Right cardiac atrium (tissue), 5 donors: Measurements from ENCODE around the gene ELOVL6. TPM values are rescaled to one million over a fixed set of nuclear protein-coding genes. Genes with fewer than 3 reads are reported as not detected.

Experiments
- ATAC-seq, 2 donors: fragments of 200-7000 bp; cut with Tn5 transposase; one replicate each; pipeline versions ENCODE4 v1.8.0 to v1.9.1; 2020; ENCODE audit warnings: moderate library complexity in 2 of 2, mild to moderate bottlenecking in 1 of 2
- DNase-seq, 3 donors: peaks; one replicate each; pipeline ENCODE4 v3.0.0-alpha.2; 2020
- H3K27ac ChIP-seq: one replicate; pipeline ENCODE4 v1.5.1; 2013; ENCODE audit warnings: mild to moderate bottlenecking, low read length, control low read depth, moderate library complexity
- H3K27me3 ChIP-seq: one replicate; pipeline ENCODE4 v1.6.1; 2013; ENCODE audit not compliant: control insufficient read depth, insufficient read depth
- H3K4me1 ChIP-seq: one replicate; pipeline ENCODE4 v1.6.1; 2013; ENCODE audit warnings: low read length; ENCODE audit not compliant: control insufficient read depth, insufficient read depth
- H3K4me3 ChIP-seq: one replicate; pipeline ENCODE4 v1.5.1; 2013; ENCODE audit warnings: low read length, control low read depth
- H3K9me3 ChIP-seq: one replicate; pipeline ENCODE4 v1.6.1; 2013; ENCODE audit warnings: low read length; ENCODE audit not compliant: control insufficient read depth
- WGBS: extraction: QIAGEN DNeasy Blood & Tissue Kit; methylation state at CpG from one replicate; pipeline ENCODE4 v1.1.7; 2013; 5-methylcytosine and 5-hydroxymethylcytosine counted together
- intact Hi-C, 4 donors: fragments of 100-400 bp; cut with DNase I; formaldehyde crosslinking; loops; one replicate each; pipeline versions ENCODE4 v1.11.0 to v1.14.0; 2022 to 2023
- polyA plus RNA-seq: library from polyadenylated mRNA; stranded (reverse); fragments of 200-250 nt; gene quantifications from one replicate; pipeline ENCODE4 v1.2.3, GENCODE V29; 2013
- total RNA-seq, 4 donors: library from RNA; stranded (reverse); fragmentation: NEBNext Ultra II Directional; extraction: Animal tissue kit (Norgen Biotek cat#: 25700); gene quantifications; one replicate each; pipeline ENCODE4 v1.2.1, GENCODE V29; 2021
- donor health status: healthy with polysubstance abuse.
- donor health status: DM: no; HTN: yes; CAD: no.
- donor health status: DM: no; HTN: no; CAD: no.
- donor health status: DM: no; HTN: yes; CAD: no; lungs with severe emphysema.
- donor health status: DM: yes; HTN: yes; CAD: no.

Gene ELOVL6
- total and polyA plus RNA-seq, 5 donors: 1.9 to 8.1 (median 3.4) TPM

GRCh38 chr4:110137829-110138228, 60.6 kb downstream of the ELOVL6 start:
- Histone ChIP-seq H3K4me1 (no peaks in the 10 kb centered on the region), H3K27me3 (no peaks in the 10 kb centered on the region), H3K4me3 (no peak overlapping the region), H3K27ac (no peak overlapping the region), H3K9me3 (no peaks in the 10 kb centered on the region)
- DNase-seq (no peak), ATAC-seq (no peak)
- intact Hi-C loops: no loop called here
- 44% methylated on average over 1 of the region's 1 CpG for WGBS

GRCh38 chr4:110135523-110135922, 62.9 kb downstream of the ELOVL6 start:
- H3K4me3 ChIP-seq: no peak overlapping the region
- H3K9me3 ChIP-seq: no peaks in the 10 kb centered on the region
- intact Hi-C loops: no loop called here
- 64% methylated on average over 1 of the region's 1 CpG for WGBS
- DNase-seq: no peak
- no peaks in the 10 kb centered on the region for H3K4me1 ChIP-seq
- no peak overlapping the region for H3K27ac ChIP-seq
- H3K27me3 ChIP-seq: no peaks in the 10 kb centered on the region
- ATAC-seq: no peak

DNA sequence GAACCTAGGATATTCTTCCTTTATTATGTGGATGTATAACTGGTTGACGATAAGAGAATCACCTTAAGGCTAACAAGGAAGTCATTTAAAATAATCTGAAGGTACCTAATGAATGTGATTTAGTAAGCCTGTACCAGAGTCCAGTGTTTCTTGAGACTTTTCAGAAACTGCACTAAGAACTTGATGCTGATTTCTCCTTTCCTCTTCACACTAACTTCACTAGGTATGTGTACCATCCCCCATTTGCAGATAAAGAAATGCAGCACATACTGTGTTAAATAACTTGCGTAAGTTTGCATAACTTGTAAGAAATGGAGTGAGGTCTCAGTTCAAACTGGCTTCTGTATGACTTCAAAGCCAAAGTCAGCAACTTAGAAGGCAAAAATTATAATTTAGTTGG, 63.3 kb downstream of the ELOVL6 start:
- Histone ChIP-seq H3K4me3 (no peak overlapping the region), H3K9me3 (no peaks in the 10 kb centered on the region), H3K4me1 (no peaks in the 10 kb centered on the region), H3K27ac (no peak overlapping the region), H3K27me3 (no peaks in the 10 kb centered on the region)
- 96% methylated on average over 2 of the region's 2 CpGs for WGBS
- intact Hi-C loops: no loop called here
- ATAC-seq (no peak), DNase-seq (no peak)

- 95% methylated on average over 3 of the region's 3 CpGs for WGBS
- no peak overlapping the region for H3K4me3 ChIP-seq
- ATAC-seq: no peak
- intact Hi-C loops: no loop called here
- no peaks in the 10 kb centered on the region for H3K27me3 ChIP-seq
- no peaks in the 10 kb centered on the region for H3K9me3 ChIP-seq
- DNase-seq: no peak
- no peak overlapping the region for H3K27ac ChIP-seq
- H3K4me1 ChIP-seq: no peaks in the 10 kb centered on the region
These were observed 64.0 kb downstream of the ELOVL6 start for GRCh38 chr4:110134269-110134869.

GRCh38 chr4:110132816-110133719, 65.3 kb downstream of the ELOVL6 start:
- ATAC-seq (no peak), DNase-seq (no peak)
- Histone ChIP-seq H3K27me3 (no peaks in the 10 kb centered on the region), H3K9me3 (no peaks in the 10 kb centered on the region), H3K4me1 (no peaks in the 10 kb centered on the region), H3K27ac (no peak overlapping the region), H3K4me3 (no peak overlapping the region)
- WGBS: 87% methylated on average over 6 of the region's 6 CpGs
- intact Hi-C loops: no loop called here

DNA sequence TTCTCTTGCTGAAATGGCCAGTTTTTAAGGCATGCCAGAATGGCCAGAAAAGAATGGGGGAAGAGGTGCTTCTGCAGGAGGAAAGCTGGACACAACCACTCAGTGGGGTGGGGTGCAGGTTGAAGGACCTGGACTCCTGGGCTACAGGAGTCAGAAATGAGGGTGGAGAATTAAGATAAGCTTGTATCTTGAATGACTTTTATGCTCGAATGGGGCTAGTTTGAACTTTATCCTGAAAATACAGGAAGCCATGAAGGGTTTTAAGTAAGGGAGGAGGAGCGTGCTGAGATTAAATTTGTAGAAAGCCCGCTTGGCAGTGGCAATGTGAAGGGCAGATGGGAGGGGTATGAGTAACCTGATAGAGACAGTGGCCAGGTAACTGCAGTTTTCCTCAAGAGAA, 66.5 kb downstream of the ELOVL6 start:
- no peak for DNase-seq
- 82% methylated on average over 3 of the region's 3 CpGs for WGBS
- intact Hi-C loops: no loop called here

GRCh38 chr4:110130576-110131358, 67.6 kb downstream of the ELOVL6 start:
- ATAC-seq: no peak
- no peak for DNase-seq
- intact Hi-C loops: no loop called here
- H3K9me3 ChIP-seq: no peaks in the 10 kb centered on the region
- no peaks in the 10 kb centered on the region for H3K4me1 ChIP-seq
- no peak overlapping the region for H3K4me3 ChIP-seq
- no peaks in the 10 kb centered on the region for H3K27me3 ChIP-seq
- H3K27ac ChIP-seq: no peak overlapping the region
- WGBS: 92% methylated on average over 4 of the region's 4 CpGs

More for the DNA sequence above, 66.5 kb downstream of the ELOVL6 start:
- no peaks in the 10 kb centered on the region for H3K27me3 ChIP-seq
- ATAC-seq: no peak
- no peak overlapping the region for H3K4me3 ChIP-seq
- H3K9me3 ChIP-seq: no peaks in the 10 kb centered on the region
- H3K4me1 ChIP-seq: no peaks in the 10 kb centered on the region
- no peak overlapping the region for H3K27ac ChIP-seq

- no peaks in the 10 kb centered on the region for H3K27me3 ChIP-seq
- no peaks in the 10 kb centered on the region for H3K9me3 ChIP-seq
- H3K4me1 ChIP-seq: no peaks in the 10 kb centered on the region
- no peak overlapping the region for H3K27ac ChIP-seq
- no peak for ATAC-seq
- no peak for DNase-seq
- WGBS: 82% methylated on average over 3 of the region's 3 CpGs
- intact Hi-C loops: no loop called here
- no peak overlapping the region for H3K4me3 ChIP-seq
These were observed 68.9 kb downstream of the ELOVL6 start for GRCh38 chr4:110129544-110129943.

GRCh38 chr4:110128472-110128919, 69.9 kb downstream of the ELOVL6 start:
- no peak overlapping the region for H3K27ac ChIP-seq
- no peaks in the 10 kb centered on the region for H3K9me3 ChIP-seq
- WGBS: 78% methylated on average over 6 of the region's 6 CpGs
- intact Hi-C loops: no loop called here
- DNase-seq (no peak), ATAC-seq (no peak)
- H3K4me3 ChIP-seq: no peak overlapping the region
- H3K4me1 ChIP-seq: no peaks in the 10 kb centered on the region
- no peaks in the 10 kb centered on the region for H3K27me3 ChIP-seq

- Histone ChIP-seq H3K4me3 (no peak overlapping the region), H3K4me1 (no peaks in the 10 kb centered on the region), H3K27me3 (no peaks in the 10 kb centered on the region), H3K9me3 (no peaks in the 10 kb centered on the region), H3K27ac (no peak overlapping the region)
- intact Hi-C loops: no loop called here
- no peak for ATAC-seq
- 67% methylated on average over 4 of the region's 4 CpGs for WGBS
- DNase-seq: no peak
These were observed 70.4 kb downstream of the ELOVL6 start for GRCh38 chr4:110128029-110128428.

GRCh38 chr4:110124711-110125110, 73.7 kb downstream of the ELOVL6 start:
- Histone ChIP-seq H3K4me3 (no peak overlapping the region), H3K9me3 (no peaks in the 10 kb centered on the region), H3K4me1 (no peaks in the 10 kb centered on the region), H3K27me3 (no peaks in the 10 kb centered on the region), H3K27ac (no peak overlapping the region)
- intact Hi-C loops: no loop called here
- no peak for ATAC-seq
- DNase-seq: no peak
